Epithelial cell of proximal tubule (primary cell): Measurements from ENCODE around the gene DTX4. TPM values are rescaled to one million over a fixed set of nuclear protein-coding genes. Genes with fewer than 3 reads are reported as not detected.

Source experiments
- DNase-seq: peaks from one replicate; pipeline ENCODE4 v3.0.0-alpha.2; 2011; ENCODE audit warnings: low read depth
- H3K4me3 ChIP-seq: 2 replicates; pipeline ENCODE4 v1.5.1; 2011; ENCODE audit warnings: low read depth, mild to moderate bottlenecking, low read length
- total RNA-seq: library from RNA; depleted of rRNA; stranded (reverse); fragments of >200 nt; gene quantifications from 2 replicates; pipeline ENCODE4 v1.2.3, GENCODE V29; 2015
- TF ChIP-seq, protein P1 (sequence below): conservative IDR thresholded peaks from 2 replicates; pipeline ENCODE4 v1.5.1; 2012; ENCODE audit warnings: low read depth, mild to moderate bottlenecking, low read length

DTX4 gene
- total RNA-seq, 1 donor from 2014 or later: 3.0 TPM

DNA sequence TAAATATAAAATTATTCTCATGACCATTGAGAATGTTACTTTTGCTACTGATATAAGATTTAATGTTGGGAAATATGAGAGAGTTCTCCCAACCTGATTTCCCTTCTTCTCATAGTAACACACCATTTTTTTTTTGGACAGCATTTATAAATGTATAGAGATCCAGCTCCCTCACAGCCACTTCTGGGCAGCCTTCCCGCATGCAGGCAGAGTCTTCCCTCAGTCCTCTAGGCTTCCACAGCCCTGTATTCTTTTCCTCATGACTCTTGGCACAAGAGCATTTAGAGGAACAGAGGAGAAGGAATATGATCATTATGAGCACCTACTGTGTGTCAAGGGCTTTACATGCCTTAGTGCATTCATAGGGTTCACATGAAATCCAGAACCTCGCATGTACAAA lies 9.0 kb downstream of the DTX4 start:
- TF ChIP-seq, protein P1, sequence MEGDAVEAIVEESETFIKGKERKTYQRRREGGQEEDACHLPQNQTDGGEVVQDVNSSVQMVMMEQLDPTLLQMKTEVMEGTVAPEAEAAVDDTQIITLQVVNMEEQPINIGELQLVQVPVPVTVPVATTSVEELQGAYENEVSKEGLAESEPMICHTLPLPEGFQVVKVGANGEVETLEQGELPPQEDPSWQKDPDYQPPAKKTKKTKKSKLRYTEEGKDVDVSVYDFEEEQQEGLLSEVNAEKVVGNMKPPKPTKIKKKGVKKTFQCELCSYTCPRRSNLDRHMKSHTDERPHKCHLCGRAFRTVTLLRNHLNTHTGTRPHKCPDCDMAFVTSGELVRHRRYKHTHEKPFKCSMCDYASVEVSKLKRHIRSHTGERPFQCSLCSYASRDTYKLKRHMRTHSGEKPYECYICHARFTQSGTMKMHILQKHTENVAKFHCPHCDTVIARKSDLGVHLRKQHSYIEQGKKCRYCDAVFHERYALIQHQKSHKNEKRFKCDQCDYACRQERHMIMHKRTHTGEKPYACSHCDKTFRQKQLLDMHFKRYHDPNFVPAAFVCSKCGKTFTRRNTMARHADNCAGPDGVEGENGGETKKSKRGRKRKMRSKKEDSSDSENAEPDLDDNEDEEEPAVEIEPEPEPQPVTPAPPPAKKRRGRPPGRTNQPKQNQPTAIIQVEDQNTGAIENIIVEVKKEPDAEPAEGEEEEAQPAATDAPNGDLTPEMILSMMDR: no peak
- no peak overlapping the region for H3K4me3 ChIP-seq
- no peak for DNase-seq

- no peak for DNase-seq
- no peak overlapping the region for H3K4me3 ChIP-seq
- TF ChIP-seq, protein P1: no peak
Measured at GRCh38 chr11:59181746-59182456, 10.0 kb downstream of the DTX4 start.

GRCh38 chr11:59182457-59183151 lies 10.7 kb downstream of the DTX4 start:
- TF ChIP-seq, protein P1: peak; percentile 56
- DNase-seq: no peak
- H3K4me3 ChIP-seq: no peak overlapping the region

DNA sequence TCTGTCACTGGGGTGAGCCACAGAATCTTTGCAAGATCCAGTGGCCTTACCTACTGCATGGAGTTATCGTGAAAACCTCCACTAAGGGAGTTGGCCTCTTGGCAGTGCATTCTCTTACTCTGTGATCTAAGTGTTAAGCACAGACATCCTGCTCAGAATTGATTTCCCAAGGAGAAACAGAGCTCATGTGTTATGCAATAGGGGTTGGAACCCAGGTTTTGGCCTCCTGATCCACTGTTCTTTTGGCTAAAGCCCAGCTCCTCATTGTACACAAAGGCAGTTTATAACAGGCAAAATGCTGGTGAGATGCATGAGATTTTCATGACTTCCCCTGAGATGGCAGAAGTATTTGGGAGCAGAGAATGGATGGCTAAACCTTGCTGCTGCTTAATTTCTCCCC lies 11.8 kb downstream of the DTX4 start:
- no peak for DNase-seq
- TF ChIP-seq, protein P1: no peak
- no peak overlapping the region for H3K4me3 ChIP-seq

DNA sequence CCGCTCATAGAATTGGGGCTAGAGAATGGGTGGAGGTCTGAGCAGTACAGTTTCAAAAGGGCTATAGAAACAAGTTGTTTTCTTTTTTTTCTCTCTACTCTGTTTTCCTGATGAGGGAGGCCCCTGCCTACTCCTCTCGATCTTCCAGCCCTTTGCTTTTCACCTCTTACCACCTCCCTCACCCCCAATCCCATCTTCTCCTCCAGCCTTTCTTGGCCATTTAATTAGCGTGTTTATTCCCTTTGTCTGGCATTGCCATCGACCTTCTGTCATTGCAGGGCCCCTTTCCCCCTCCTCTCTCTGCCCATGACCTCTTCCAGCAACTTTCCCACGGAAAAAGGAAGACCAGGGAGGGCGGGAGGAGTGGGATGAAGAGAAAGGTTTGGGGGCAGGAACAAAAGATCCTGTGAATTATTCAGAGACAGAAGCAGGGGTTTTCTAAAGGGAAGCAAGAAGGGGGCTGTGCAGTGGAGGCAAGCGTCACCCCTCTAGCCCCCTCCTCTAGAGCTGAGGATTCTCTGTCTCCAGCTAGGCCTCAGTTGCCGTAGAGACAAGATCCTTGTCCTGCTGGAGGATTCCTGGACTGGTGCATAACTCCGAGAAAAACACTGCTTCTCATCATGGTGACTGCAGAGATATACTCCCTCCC lies 12.9 kb downstream of the DTX4 start:
- no peak for DNase-seq
- H3K4me3 ChIP-seq: no peak overlapping the region
- TF ChIP-seq, protein P1: no peak

GRCh38 chr11:59185386-59185945 lies 13.5 kb downstream of the DTX4 start:
- DNase-seq: no peak
- H3K4me3 ChIP-seq: no peak overlapping the region
- TF ChIP-seq, protein P1: no peak
